ENCODE data around the gene HNRNPC.
A peak's percentile ranks its signal among the peaks of the same experiment; 100 is the strongest.
"Not testable (repeated sequence)": the region's sequence is repeated elsewhere in the genome, so short reads cannot be mapped to it uniquely, and the experiment has no call there.

The HNRNPC gene

GRCh38 chr14:21286516-21286915 lies 17.3 kb upstream of the HNRNPC start:
- not testable (repeated sequence) for H2BK120ac ChIP-seq (ENCODE audit: low read depth, low read length); H2AFZ ChIP-seq (ENCODE audit: low read depth, low read length); H3K9ac ChIP-seq (ENCODE audit: low read length); H3K36me3 ChIP-seq (ENCODE audit: control insufficient read depth in 1 of 2, insufficient read depth in 2 of 2, low read depth in 1 of 2, low read length in 2 of 2); H3K79me1 ChIP-seq (replicated peaks; ENCODE audit: low read length, poor library complexity, severe bottlenecking); H3K4me2 ChIP-seq (ENCODE audit: low read length, poor library complexity, severe bottlenecking); H4K91ac ChIP-seq (ENCODE audit: low read length); H3K4ac ChIP-seq (ENCODE audit: low read depth in 1 of 2, low read length in 2 of 2); H3K9me3 ChIP-seq (ENCODE audit: control insufficient read depth, low read length); H2BK15ac ChIP-seq (ENCODE audit: low read depth, poor library complexity, severe bottlenecking); H3K4me3 ChIP-seq (ENCODE audit: insufficient read depth in 1 of 2, low read depth in 1 of 2, low read length in 2 of 2); DNase-seq; H4K8ac ChIP-seq (ENCODE audit: low read length); H3K27me3 ChIP-seq (ENCODE audit: control insufficient read depth in 1 of 2, insufficient read depth in 1 of 2, low read length in 2 of 2); H3K14ac ChIP-seq (ENCODE audit: low read length in 2 of 2); H2BK12ac ChIP-seq (ENCODE audit: low read length in 2 of 2); H3K27ac ChIP-seq (ENCODE audit: low read length, poor library complexity, severe bottlenecking); H2AK5ac ChIP-seq (ENCODE audit: low read length, severe bottlenecking); H2BK5ac ChIP-seq (ENCODE audit: low read depth, low read length, poor library complexity, severe bottlenecking); H3K4me1 ChIP-seq (ENCODE audit: control insufficient read depth, insufficient read depth, low read depth, low read length); H3K18ac ChIP-seq (ENCODE audit: low read depth in 1 of 2, low read length in 2 of 2); H3K23ac ChIP-seq (ENCODE audit: low read length in 2 of 2)
- over 99% methylated on average over 2 of the region's 2 CpGs for WGBS

DNA sequence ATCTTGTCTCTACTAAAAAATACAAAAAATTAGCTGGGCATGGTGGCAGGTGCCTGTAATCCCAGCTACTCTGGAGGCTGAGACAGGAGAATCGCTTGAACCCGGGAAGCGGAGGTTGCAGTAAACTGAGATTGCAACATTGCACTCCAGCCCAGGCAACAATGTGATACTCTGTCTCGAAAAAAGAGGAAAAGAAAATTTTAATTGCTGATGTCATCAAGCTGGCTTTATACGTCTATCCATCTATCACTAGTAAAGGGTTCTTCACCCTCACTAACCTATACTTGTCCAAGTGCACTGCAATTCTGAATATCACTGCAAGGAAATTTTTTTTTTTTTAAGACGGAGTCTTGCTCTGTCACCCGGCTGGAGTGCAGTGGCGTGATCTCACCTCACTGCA lies 12.7 kb upstream of the HNRNPC start:
- H2AFZ ChIP-seq (ENCODE audit: low read depth, low read length); H3K23ac ChIP-seq (ENCODE audit: low read length in 2 of 2); H3K9ac ChIP-seq (ENCODE audit: low read length); H3K27ac ChIP-seq (ENCODE audit: low read length, poor library complexity, severe bottlenecking); H2BK120ac ChIP-seq (ENCODE audit: low read depth, low read length); H3K36me3 ChIP-seq (ENCODE audit: control insufficient read depth in 1 of 2, insufficient read depth in 2 of 2, low read depth in 1 of 2, low read length in 2 of 2); H3K4me1 ChIP-seq (ENCODE audit: control insufficient read depth, insufficient read depth, low read depth, low read length); H3K14ac ChIP-seq (ENCODE audit: low read length in 2 of 2); H3K4ac ChIP-seq (ENCODE audit: low read depth in 1 of 2, low read length in 2 of 2); H3K9me3 ChIP-seq (ENCODE audit: control insufficient read depth, low read length); H4K91ac ChIP-seq (ENCODE audit: low read length); H3K4me2 ChIP-seq (ENCODE audit: low read length, poor library complexity, severe bottlenecking); H4K8ac ChIP-seq (ENCODE audit: low read length); H2BK15ac ChIP-seq (ENCODE audit: low read depth, poor library complexity, severe bottlenecking); DNase-seq; H3K4me3 ChIP-seq (ENCODE audit: insufficient read depth in 1 of 2, low read depth in 1 of 2, low read length in 2 of 2); H3K79me1 ChIP-seq (replicated peaks; ENCODE audit: low read length, poor library complexity, severe bottlenecking); H2BK12ac ChIP-seq (ENCODE audit: low read length in 2 of 2); H2BK5ac ChIP-seq (ENCODE audit: low read depth, low read length, poor library complexity, severe bottlenecking); H3K27me3 ChIP-seq (ENCODE audit: control insufficient read depth in 1 of 2, insufficient read depth in 1 of 2, low read length in 2 of 2); H2AK5ac ChIP-seq (ENCODE audit: low read length, severe bottlenecking); H3K18ac ChIP-seq (ENCODE audit: low read depth in 1 of 2, low read length in 2 of 2): not testable (repeated sequence)
- 89% methylated on average over 8 of the region's 8 CpGs for WGBS

DNA sequence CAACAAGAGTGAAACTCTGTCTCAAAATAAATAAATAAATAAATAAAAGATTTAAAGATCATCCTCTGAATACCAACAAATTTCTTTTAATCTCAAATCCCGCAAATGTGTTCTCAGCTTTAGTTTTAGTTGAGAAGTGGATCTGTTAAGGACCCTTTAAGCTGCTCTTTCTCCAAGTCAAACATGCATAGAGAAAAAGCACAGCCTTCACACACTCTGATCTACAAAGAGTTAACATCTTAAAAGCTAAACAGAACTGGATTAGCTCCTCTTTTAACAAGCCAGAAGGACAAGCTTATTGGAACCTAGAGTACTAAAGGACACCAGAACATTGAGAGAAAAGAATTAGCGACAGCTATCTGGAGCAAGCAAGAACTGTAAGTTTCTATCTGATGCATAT lies 10.5 kb upstream of the HNRNPC start, which contains the start of gene RPGRIP1:
RPGRIP1 (plus strand) TSS at position 301 of the 400 bp plus-strand sequence. CDS start 7,894 bp downstream, outside the sequence.
- no peak within 1 kb of the TSS for H3K4me2 ChIP-seq (ENCODE audit: low read length, poor library complexity, severe bottlenecking)
- no peak for DNase-seq
- no peak within 1 kb of the TSS for H4K91ac ChIP-seq (ENCODE audit: low read length)
- no peak within 1 kb of the TSS for H3K18ac ChIP-seq (ENCODE audit: low read depth in 1 of 2, low read length in 2 of 2)
- H2BK5ac ChIP-seq (ENCODE audit: low read depth, low read length, poor library complexity, severe bottlenecking): no peak within 1 kb of the TSS
- no peaks in the 10 kb centered on the region for H3K79me1 ChIP-seq (replicated peaks; ENCODE audit: low read length, poor library complexity, severe bottlenecking)
- H3K9me3 ChIP-seq (ENCODE audit: control insufficient read depth, low read length): no peaks in the 10 kb centered on the region
- H3K4me1 ChIP-seq (ENCODE audit: control insufficient read depth, insufficient read depth, low read depth, low read length): no peaks in the 10 kb centered on the region
- H2AFZ ChIP-seq (ENCODE audit: low read depth, low read length): no peak within 1 kb of the TSS
- no peaks in the 10 kb centered on the region for H3K36me3 ChIP-seq (ENCODE audit: control insufficient read depth in 1 of 2, insufficient read depth in 2 of 2, low read depth in 1 of 2, low read length in 2 of 2)
- H3K4ac ChIP-seq (ENCODE audit: low read depth in 1 of 2, low read length in 2 of 2): no peak within 1 kb of the TSS
- no peaks in the 10 kb centered on the region for H3K27me3 ChIP-seq (ENCODE audit: control insufficient read depth in 1 of 2, insufficient read depth in 1 of 2, low read length in 2 of 2)
- H3K4me3 ChIP-seq (ENCODE audit: insufficient read depth in 1 of 2, low read depth in 1 of 2, low read length in 2 of 2): no peak within 1 kb of the TSS
- H2BK15ac ChIP-seq (ENCODE audit: low read depth, poor library complexity, severe bottlenecking): no peak within 1 kb of the TSS
- H2AK5ac ChIP-seq (ENCODE audit: low read length, severe bottlenecking): no peak within 1 kb of the TSS
- no peak within 1 kb of the TSS for H2BK12ac ChIP-seq (ENCODE audit: low read length in 2 of 2)
- no peak within 1 kb of the TSS for H3K9ac ChIP-seq (ENCODE audit: low read length)
- H3K23ac ChIP-seq (ENCODE audit: low read length in 2 of 2): no peak within 1 kb of the TSS
- no peak within 1 kb of the TSS for H2BK120ac ChIP-seq (ENCODE audit: low read depth, low read length)
- no peak within 1 kb of the TSS for H3K27ac ChIP-seq (ENCODE audit: low read length, poor library complexity, severe bottlenecking)
- 100% methylated on average over 1 of the region's 2 CpGs for WGBS
- H3K14ac ChIP-seq (ENCODE audit: low read length in 2 of 2): no peak within 1 kb of the TSS
- H4K8ac ChIP-seq (ENCODE audit: low read length): no peak within 1 kb of the TSS

- Histone ChIP-seq H3K27ac (ENCODE audit: low read length, poor library complexity, severe bottlenecking) (no peak overlapping the region), H3K23ac (ENCODE audit: low read length in 2 of 2) (no peak overlapping the region), H2BK5ac (ENCODE audit: low read depth, low read length, poor library complexity, severe bottlenecking) (no peak overlapping the region), H3K36me3 (ENCODE audit: control insufficient read depth in 1 of 2, insufficient read depth in 2 of 2, low read depth in 1 of 2, low read length in 2 of 2) (no peaks in the 10 kb centered on the region), H3K4me1 (ENCODE audit: control insufficient read depth, insufficient read depth, low read depth, low read length) (no peaks in the 10 kb centered on the region), H3K4me3 (ENCODE audit: insufficient read depth in 1 of 2, low read depth in 1 of 2, low read length in 2 of 2) (no peak overlapping the region), H4K91ac (ENCODE audit: low read length) (no peak overlapping the region), H3K14ac (ENCODE audit: low read length in 2 of 2) (no peak overlapping the region), H3K18ac (ENCODE audit: low read depth in 1 of 2, low read length in 2 of 2) (no peak overlapping the region), H3K27me3 (ENCODE audit: control insufficient read depth in 1 of 2, insufficient read depth in 1 of 2, low read length in 2 of 2) (no peaks in the 10 kb centered on the region), H2BK120ac (ENCODE audit: low read depth, low read length) (no peak overlapping the region), H3K9me3 (ENCODE audit: control insufficient read depth, low read length) (no peaks in the 10 kb centered on the region), H3K79me1 (replicated peaks; ENCODE audit: low read length, poor library complexity, severe bottlenecking) (no peaks in the 10 kb centered on the region), H4K8ac (ENCODE audit: low read length) (no peak overlapping the region), H2BK12ac (ENCODE audit: low read length in 2 of 2) (no peak overlapping the region), H3K4ac (ENCODE audit: low read depth in 1 of 2, low read length in 2 of 2) (no peak overlapping the region), H2BK15ac (ENCODE audit: low read depth, poor library complexity, severe bottlenecking) (no peak overlapping the region), H3K9ac (ENCODE audit: low read length) (peak overlapping the region; percentile 62), H3K4me2 (ENCODE audit: low read length, poor library complexity, severe bottlenecking) (no peak overlapping the region), H2AK5ac (ENCODE audit: low read length, severe bottlenecking) (no peak overlapping the region), H2AFZ (ENCODE audit: low read depth, low read length) (no peak overlapping the region)
- no peak for DNase-seq
- 91% methylated on average over 4 of the region's 4 CpGs for WGBS
Observed at GRCh38 chr14:21278632-21279031, 9.4 kb upstream of the HNRNPC start.

All from mesenchymal stem cell (in vitro differentiated cells and primary cell).